Endothelial cell of umbilical vein (primary cell): ENCODE results near the gene CEP152. TPM values are rescaled to one million over a fixed set of nuclear protein-coding genes. Genes with fewer than 3 reads are reported as not detected.
A peak's percentile ranks its signal among the peaks of the same experiment; 100 is the strongest.

ENCODE experiments used
- BruUV-seq: library from RNA; stranded (reverse); fragments of 400-500 nt; replicated peaks from 2 replicates; lab custom pipeline; 2021; lab: Mats Ljungman, UMichigan
- CTCF ChIA-PET: fragments of 300-600, 350-600 bp; sonication (Branson Sonifier 250); formaldehyde crosslinking; loops from one replicate; lab custom pipeline; 2021; ENCODE audit warnings: antibody characterized with exemption, inconsistent platforms; lab: Charles Lee
- POLR2A ChIA-PET: fragments of 300-600, 350-600 bp; sonication (Branson Sonifier 250); formaldehyde crosslinking; loops from one replicate; lab custom pipeline; 2021; ENCODE audit warnings: antibody characterized with exemption, inconsistent platforms; lab: Charles Lee
- DNase-seq: peaks from one replicate; pipeline ENCODE4 v3.0.0-alpha.2; 2011; ENCODE audit warnings: low read depth, low spot score
- FAIRE-seq: peaks from 2 replicates; lab custom pipeline; 2011; peaks lifted over from hg19 to GRCh38; lab: Jason Lieb, UNC
- H2AFZ ChIP-seq: 2 replicates; pipeline ENCODE4 v1.6.0; 2012; ENCODE audit warnings: low read depth, low read length, control low read depth, inconsistent platforms
- H3K27ac ChIP-seq: 2 replicates; pipeline ENCODE4 v1.5.1; 2011; ENCODE audit warnings: low read depth, mild to moderate bottlenecking, control low read depth, low read length, moderate library complexity; ENCODE audit not compliant: insufficient read depth
- H3K27me3 ChIP-seq, 2 experiments: 2 replicates each; pipeline versions ENCODE4 v1.6.0 to v1.6.1; 2011; ENCODE audit warnings: low read length in 2 of 2, mixed read lengths in 1 of 2; ENCODE audit not compliant: control insufficient read depth in 2 of 2, insufficient read depth in 2 of 2
- H3K36me3 ChIP-seq, 2 experiments: 2 replicates in 1 of 2; 3 replicates in 1 of 2; pipeline ENCODE4 v1.5.1; 2011; ENCODE audit warnings: low read length in 2 of 2, mild to moderate bottlenecking in 1 of 2, moderate library complexity in 1 of 2; ENCODE audit not compliant: control insufficient read depth in 2 of 2, insufficient read depth in 2 of 2; ENCODE audit errors: extremely low read depth in 1 of 2
- H3K4me1 ChIP-seq: 3 replicates; pipeline ENCODE4 v1.5.1; 2011; ENCODE audit warnings: mild to moderate bottlenecking, low read length; ENCODE audit not compliant: control insufficient read depth, insufficient read depth; ENCODE audit errors: extremely low read depth
- H3K4me2 ChIP-seq: 2 replicates; pipeline ENCODE4 v1.6.1; 2011; ENCODE audit warnings: low read length, control low read depth, mixed read lengths; ENCODE audit not compliant: insufficient read depth
- H3K4me3 ChIP-seq, 3 experiments: fragments of 200-600 bp in 1 of 3; sonication (generic), shearing (Covaris generic) in 1 of 3; replicated peaks in 1 of 3; 2 replicates each; pipeline ENCODE4 v1.5.1; 2011 to 2016; ENCODE audit warnings: control low read depth in 3 of 3, low read length in 3 of 3, mild to moderate bottlenecking in 2 of 3, inconsistent platforms in 1 of 3, low read depth in 1 of 3, moderate library complexity in 1 of 3; ENCODE audit not compliant: insufficient read depth in 1 of 3
- H3K79me2 ChIP-seq: 2 replicates; pipeline ENCODE4 v1.6.0; 2012; ENCODE audit warnings: low read length, inconsistent platforms; ENCODE audit not compliant: control insufficient read depth, insufficient read depth
- H3K9ac ChIP-seq: replicated peaks from 2 replicates; pipeline ENCODE3; 2011; ENCODE audit warnings: low read length, control low read depth; ENCODE audit not compliant: insufficient read depth; ENCODE audit errors: extremely low read depth
- H3K9me1 ChIP-seq: replicated peaks from 3 replicates; pipeline ENCODE4 v1.6.0; 2011; ENCODE audit warnings: mild to moderate bottlenecking, low read length; ENCODE audit not compliant: control insufficient read depth, insufficient read depth; ENCODE audit errors: extremely low read depth
- H3K9me3 ChIP-seq: replicated peaks from 2 replicates; pipeline ENCODE4 v1.5.1; 2012; ENCODE audit warnings: low read length, inconsistent platforms; ENCODE audit not compliant: control insufficient read depth, insufficient read depth
- H4K20me1 ChIP-seq: replicated peaks from 2 replicates; pipeline ENCODE3; 2011; ENCODE audit warnings: mild to moderate bottlenecking, low read length; ENCODE audit not compliant: control insufficient read depth, insufficient read depth; ENCODE audit errors: extremely low read depth
- CTCF ChIP-seq, 2 donors: IDR thresholded peaks; 1 replicate in 1 of 2; 2 replicates in 1 of 2; pipeline ENCODE4 v1.5.1; 2011; ENCODE audit warnings: low read length in 2 of 2, mild to moderate bottlenecking in 2 of 2, moderate library complexity in 2 of 2, control low read depth in 1 of 2, inconsistent platforms in 1 of 2, low read depth in 1 of 2; ENCODE audit not compliant: insufficient read depth in 1 of 2; ENCODE audit errors: extremely low read depth in 1 of 2
- EZH2 ChIP-seq: IDR thresholded peaks from 2 replicates; pipeline ENCODE4 v1.6.1; 2012; ENCODE audit warnings: borderline replicate concordance, low read depth, mild to moderate bottlenecking, moderate library complexity, low read length, inconsistent platforms; ENCODE audit not compliant: severe bottlenecking
- FOS ChIP-seq: IDR thresholded peaks from 2 replicates; pipeline ENCODE4 v1.6.1; 2011; ENCODE audit warnings: mild to moderate bottlenecking, low read length, moderate library complexity, borderline replicate concordance; ENCODE audit not compliant: insufficient read depth
- GATA2 ChIP-seq: IDR thresholded peaks from 2 replicates; pipeline ENCODE4 v1.7.0; 2011; ENCODE audit warnings: low read depth, mild to moderate bottlenecking, moderate library complexity, mixed read lengths, low read length; ENCODE audit not compliant: insufficient read length, insufficient read depth
- JUN ChIP-seq: IDR thresholded peaks from 2 replicates; pipeline ENCODE4 v1.6.1; 2011; ENCODE audit warnings: borderline replicate concordance, low read depth; ENCODE audit not compliant: insufficient read length, insufficient read depth
- MAX ChIP-seq: IDR thresholded peaks from 2 replicates; pipeline ENCODE4 v1.6.1; 2011; ENCODE audit not compliant: insufficient read depth, insufficient read length
- MYC ChIP-seq: IDR thresholded peaks from one replicate; pipeline ENCODE4 v1.6.1; 2011; ENCODE audit warnings: mild to moderate bottlenecking, low read depth, low read length
- POLR2A ChIP-seq: IDR thresholded peaks from 2 replicates; pipeline ENCODE4 v1.6.1; 2012; ENCODE audit warnings: low read depth, mild to moderate bottlenecking, control low read depth, low read length
- POLR2AphosphoS5 ChIP-seq: IDR thresholded peaks from 2 replicates; pipeline ENCODE4 v1.6.1; 2012; ENCODE audit warnings: low read depth, mild to moderate bottlenecking, control low read depth, low read length, moderate library complexity; ENCODE audit not compliant: insufficient read depth
- dilution Hi-C: fragments of 300-500 bp; cut with MboI; formaldehyde crosslinking; loops from one replicate; pipeline ENCODE4 v1.15.0; 2019; ENCODE audit warnings: low sequenced_read_pairs; ENCODE audit not compliant: extremely low pct_ligation_motif_present
- intact Hi-C: fragments of 100-400 bp; cut with micrococcal nuclease; formaldehyde crosslinking; loops from one replicate; pipeline ENCODE4 v1.10.0; 2022
- polyA plus RNA-seq, 4 experiments: library from polyadenylated mRNA; depleted of rRNA in 3 of 4; stranded (reverse) in 3 of 4; unstranded in 1 of 4; fragments of >200 nt; gene quantifications; 2 replicates each; pipeline versions ENCODE4 v1.2.1 to v1.2.3, GENCODE V29; 2011 to 2012; ENCODE audit warnings: missing spikeins in 1 of 4
- total RNA-seq: library from RNA; stranded (reverse); gene quantifications from 2 replicates; pipeline ENCODE4 v1.2.3, GENCODE V29; 2021

Gene CEP152
- total and polyA plus RNA-seq, 2 donors (not counting 3 experiments of a cell fraction or from before 2014, with no cell fraction given): 3.0 to 15.7 TPM

- BruUV-seq: no TSS peak
- Histone ChIP-seq H3K4me1 (peaks cover 12% of the 10 kb centered on the region), H3K79me2 (peaks cover 19% of the 10 kb centered on the region), H3K4me3 (peak overlapping the region; percentile 51 to 90 (median 59)), H2AFZ (peak overlapping the region; percentile 99), H3K9me1 (no peaks in the 10 kb centered on the region), H3K9me3 (no peaks in the 10 kb centered on the region), H3K4me2 (peak overlapping the region; percentile 99), H3K27me3 (peaks cover 7 to 9% of the 10 kb centered on the region in 2 experiments), H3K27ac (no peak overlapping the region), H4K20me1 (no peaks in the 10 kb centered on the region), H3K9ac (peak overlapping the region; percentile 55), H3K36me3 (no peaks in the 10 kb centered on the region)
- FAIRE-seq: no peak
- CTCF ChIA-PET: interaction anchor here (0.6 to 2.2 kb wide), 11 partner anchors 11 to 611 kb away, joined by 3 to 26 read pairs (median 3); partner anchors contain the start of gene FGF7
- TF ChIP-seq POLR2AphosphoS5 (no peak), POLR2A (no peak), CTCF (IDR thresholded peaks at IDR 0.05; ENCODE audit: extremely low read depth in 1 of 2, insufficient read depth in 1 of 2, low read depth in 1 of 2, low read length in 2 of 2) (no peak), MAX (no peak), MYC (no peak), JUN (no peak), GATA2 (no peak), EZH2 (no peak), FOS (no peak)
- dilution Hi-C loops (no loop called here), intact Hi-C loops (loop anchor here (1.0 to 5.0 kb wide), 6 partner anchors 67 to 480 kb away; partner anchors contain the start of genes DUT, EID1 and FBN1)
- POLR2A ChIA-PET: interaction anchor here (1.1 kb wide), 1 partner anchor 166 kb away, joined by 6 read pairs; the partner anchor contains the start of gene FBN1
- no peak for DNase-seq
These were observed 573 bp upstream of the CEP152 start for GRCh38 chr15:48811325-48811958.
